GM18909 (cell line): ENCODE data around the gene STYX.

Source experiments
- ATAC-seq: cut with Tn5 transposase; IDR thresholded peaks from one replicate; pipeline ENCODE4 v1.9.1; 2021; ENCODE audit warnings: mild to moderate bottlenecking; ENCODE audit not compliant: unreplicated experiment, poor library complexity

The STYX gene

GRCh38 chr14:52783206-52783605 lies 53.2 kb downstream of the STYX start:
- ATAC-seq = no peak

- no peak for ATAC-seq
Observed at GRCh38 chr14:52786887-52787286, 56.9 kb downstream of the STYX start.

GRCh38 chr14:52789118-52789517 lies 59.2 kb downstream of the STYX start:
- ATAC-seq = no peak

GRCh38 chr14:52790011-52790755 lies 60.2 kb downstream of the STYX start:
- no peak for ATAC-seq

- no peak for ATAC-seq
Observed at GRCh38 chr14:52790756-52791222, 60.8 kb downstream of the STYX start.

- peak; percentile 94 for ATAC-seq
Observed at GRCh38 chr14:52791223-52792096, 61.5 kb downstream of the STYX start, which contains the start of gene GNPNAT1. Gene GNPNAT1 (minus strand): TSS chr14:52791607. CDS start chr14:52784650, 6,957 bp downstream.

GRCh38 chr14:52792097-52792415 lies 62.1 kb downstream of the STYX start:
- no peak for ATAC-seq

GRCh38 chr14:52793061-52793460 lies 63.1 kb downstream of the STYX start:
- ATAC-seq = no peak

GRCh38 chr14:52797653-52798052 lies 67.7 kb downstream of the STYX start:
- no peak for ATAC-seq

- ATAC-seq = no peak
Observed at GRCh38 chr14:52798826-52799225, 68.9 kb downstream of the STYX start.

- no peak for ATAC-seq
Observed at GRCh38 chr14:52801014-52801712, 71.2 kb downstream of the STYX start.

GRCh38 chr14:52802597-52802996 lies 72.6 kb downstream of the STYX start:
- ATAC-seq = no peak

GRCh38 chr14:52806115-52806514 lies 76.1 kb downstream of the STYX start:
- ATAC-seq = no peak

GRCh38 chr14:52808101-52808500 lies 78.1 kb downstream of the STYX start:
- ATAC-seq = no peak

- no peak for ATAC-seq
Observed at GRCh38 chr14:52821805-52822250, 91.9 kb downstream of the STYX start.

- no peak for ATAC-seq
Observed at GRCh38 chr14:52824462-52824861, 94.5 kb downstream of the STYX start.
